ENCODE measurements around the gene FGG. TPM values are rescaled to one million over a fixed set of nuclear protein-coding genes. Genes with fewer than 3 reads are reported as not detected.
"Not testable (repeated sequence)": the region's sequence is repeated elsewhere in the genome, so short reads cannot be mapped to it uniquely, and the experiment has no call there.

The FGG gene
- total RNA-seq, 1 donor = not detected

- Histone ChIP-seq H3K36me3 (ENCODE audit: insufficient read depth, low read length) (no peaks in the 10 kb centered on the region), H3K27me3 (ENCODE audit: insufficient read depth, low read length) (peaks cover 3% of the 10 kb centered on the region), H4K20me1 (ENCODE audit: insufficient read depth, low read length) (no peaks in the 10 kb centered on the region), H3K9me3 (ENCODE audit: low read depth, low read length) (no peaks in the 10 kb centered on the region), H3K79me2 (ENCODE audit: insufficient read depth, low read length) (no peaks in the 10 kb centered on the region), H3K4me1 (ENCODE audit: insufficient read depth, low read length) (no peaks in the 10 kb centered on the region), H3K27ac (ENCODE audit: low read depth, low read length) (no peak overlapping the region), H3K4me3 (ENCODE audit: insufficient read depth, low read length) (no peak overlapping the region), H2AFZ (ENCODE audit: low read length) (no peak overlapping the region), H3K4me2 (ENCODE audit: insufficient read depth, low read length) (no peak overlapping the region)
- no peak for DNase-seq (ENCODE audit: insufficient read length, low spot score, missing footprints)
- TF ChIP-seq, protein P1, sequence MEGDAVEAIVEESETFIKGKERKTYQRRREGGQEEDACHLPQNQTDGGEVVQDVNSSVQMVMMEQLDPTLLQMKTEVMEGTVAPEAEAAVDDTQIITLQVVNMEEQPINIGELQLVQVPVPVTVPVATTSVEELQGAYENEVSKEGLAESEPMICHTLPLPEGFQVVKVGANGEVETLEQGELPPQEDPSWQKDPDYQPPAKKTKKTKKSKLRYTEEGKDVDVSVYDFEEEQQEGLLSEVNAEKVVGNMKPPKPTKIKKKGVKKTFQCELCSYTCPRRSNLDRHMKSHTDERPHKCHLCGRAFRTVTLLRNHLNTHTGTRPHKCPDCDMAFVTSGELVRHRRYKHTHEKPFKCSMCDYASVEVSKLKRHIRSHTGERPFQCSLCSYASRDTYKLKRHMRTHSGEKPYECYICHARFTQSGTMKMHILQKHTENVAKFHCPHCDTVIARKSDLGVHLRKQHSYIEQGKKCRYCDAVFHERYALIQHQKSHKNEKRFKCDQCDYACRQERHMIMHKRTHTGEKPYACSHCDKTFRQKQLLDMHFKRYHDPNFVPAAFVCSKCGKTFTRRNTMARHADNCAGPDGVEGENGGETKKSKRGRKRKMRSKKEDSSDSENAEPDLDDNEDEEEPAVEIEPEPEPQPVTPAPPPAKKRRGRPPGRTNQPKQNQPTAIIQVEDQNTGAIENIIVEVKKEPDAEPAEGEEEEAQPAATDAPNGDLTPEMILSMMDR (IDR thresholded peaks at IDR 0.05; ENCODE audit: extremely low read depth, low read depth, low read length) = no peak
Measured at GRCh38 chr4:154603033-154603943, 9.2 kb downstream of the FGG start.

DNA sequence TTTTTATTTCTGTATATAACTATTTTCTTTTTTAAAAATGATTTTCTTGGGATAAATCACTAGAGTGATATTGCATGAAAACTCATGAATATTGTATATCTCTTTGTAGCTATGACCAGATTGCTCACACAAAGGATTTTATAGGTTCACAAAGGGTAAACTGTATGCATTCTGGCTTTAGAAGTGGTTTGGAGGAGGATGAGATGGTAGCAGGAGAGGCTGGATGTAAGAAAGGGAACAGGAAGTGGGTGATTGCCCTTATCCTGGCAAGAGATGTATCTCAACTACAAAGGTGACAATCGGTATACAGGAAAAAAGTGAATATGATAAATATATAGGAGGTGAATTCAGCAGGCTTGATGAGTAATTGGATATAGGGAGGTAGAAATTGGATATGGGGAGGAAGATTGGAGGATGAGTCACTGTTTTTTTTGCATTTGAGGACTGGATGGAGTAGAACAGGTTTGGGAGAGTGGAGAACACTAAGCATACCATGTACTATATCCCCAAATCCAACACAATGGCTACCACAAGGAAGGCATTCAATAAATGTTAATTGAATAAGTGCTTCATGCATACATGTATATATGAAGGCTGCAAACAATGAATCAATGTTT is 9.9 kb downstream of the FGG start:
- DNase-seq (ENCODE audit: insufficient read length, low spot score, missing footprints) = no peak
- Histone ChIP-seq H3K36me3 (ENCODE audit: insufficient read depth, low read length) (no peaks in the 10 kb centered on the region), H4K20me1 (ENCODE audit: insufficient read depth, low read length) (no peaks in the 10 kb centered on the region), H3K9me3 (ENCODE audit: low read depth, low read length) (no peaks in the 10 kb centered on the region), H3K4me1 (ENCODE audit: insufficient read depth, low read length) (no peaks in the 10 kb centered on the region), H2AFZ (ENCODE audit: low read length) (no peak overlapping the region), H3K27me3 (ENCODE audit: insufficient read depth, low read length) (peaks cover 3% of the 10 kb centered on the region), H3K27ac (ENCODE audit: low read depth, low read length) (no peak overlapping the region), H3K79me2 (ENCODE audit: insufficient read depth, low read length) (no peaks in the 10 kb centered on the region), H3K4me3 (ENCODE audit: insufficient read depth, low read length) (no peak overlapping the region), H3K4me2 (ENCODE audit: insufficient read depth, low read length) (no peak overlapping the region)
- TF ChIP-seq, protein P1 (IDR thresholded peaks at IDR 0.05; ENCODE audit: extremely low read depth, low read depth, low read length) = no peak

DNA sequence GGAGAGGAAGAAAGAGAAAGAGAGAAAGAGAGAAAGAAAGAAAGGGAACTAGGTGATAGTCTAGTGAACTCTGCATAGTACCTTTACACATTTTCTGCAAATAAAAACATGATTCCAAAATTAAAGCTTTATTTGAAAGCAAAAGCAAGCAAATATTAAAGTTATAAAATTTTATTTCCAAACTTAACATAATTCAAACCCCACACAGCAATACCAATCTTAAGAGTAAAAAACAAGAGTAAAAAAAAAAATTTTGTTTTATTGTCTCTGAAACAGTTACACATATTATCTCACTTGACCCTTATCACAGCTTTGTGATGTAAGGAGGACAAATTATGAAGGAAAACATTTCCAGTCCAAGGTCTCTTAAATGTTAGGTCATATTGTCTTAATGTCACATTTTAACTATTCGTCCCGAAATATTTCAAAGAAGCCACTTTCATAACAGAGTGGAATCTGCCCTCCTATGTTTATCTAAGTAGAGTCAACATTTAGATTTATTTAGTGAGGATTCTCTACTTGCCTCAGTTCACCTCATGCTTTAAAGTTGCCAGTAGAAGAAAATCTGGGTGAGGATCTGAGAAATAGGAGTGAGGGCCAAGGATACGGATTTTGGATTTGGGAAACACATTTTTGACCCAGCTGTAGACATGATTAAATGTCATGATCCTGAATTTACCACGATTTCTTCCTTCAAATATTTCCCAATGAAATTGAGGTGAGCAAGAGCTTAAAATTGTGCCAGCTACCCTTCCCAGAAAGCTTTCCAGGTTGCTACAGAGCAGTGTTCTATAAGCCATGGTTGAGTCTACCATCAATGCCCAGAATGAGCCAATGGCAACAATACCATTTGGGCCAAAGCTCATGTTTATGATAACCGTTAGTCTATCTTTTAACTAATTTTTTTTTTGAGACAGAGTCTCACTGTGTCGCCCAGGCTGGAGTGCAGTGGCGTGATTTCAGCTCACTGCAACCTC is 14.4 kb downstream of the FGG start:
- Histone ChIP-seq H4K20me1 (ENCODE audit: insufficient read depth, low read length) (no peaks in the 10 kb centered on the region), H3K4me3 (ENCODE audit: insufficient read depth, low read length) (no peak overlapping the region), H3K4me1 (ENCODE audit: insufficient read depth, low read length) (no peaks in the 10 kb centered on the region), H3K79me2 (ENCODE audit: insufficient read depth, low read length) (no peaks in the 10 kb centered on the region), H3K27ac (ENCODE audit: low read depth, low read length) (no peak overlapping the region), H3K36me3 (ENCODE audit: insufficient read depth, low read length) (no peaks in the 10 kb centered on the region), H2AFZ (ENCODE audit: low read length) (no peak overlapping the region), H3K9me3 (ENCODE audit: low read depth, low read length) (no peaks in the 10 kb centered on the region), H3K4me2 (ENCODE audit: insufficient read depth, low read length) (no peak overlapping the region), H3K27me3 (ENCODE audit: insufficient read depth, low read length) (no peaks in the 10 kb centered on the region)
- peak; percentile 21 for DNase-seq (ENCODE audit: insufficient read length, low spot score, missing footprints)
- TF ChIP-seq, protein P1 (IDR thresholded peaks at IDR 0.05; ENCODE audit: extremely low read depth, low read depth, low read length) = no peak

DNA sequence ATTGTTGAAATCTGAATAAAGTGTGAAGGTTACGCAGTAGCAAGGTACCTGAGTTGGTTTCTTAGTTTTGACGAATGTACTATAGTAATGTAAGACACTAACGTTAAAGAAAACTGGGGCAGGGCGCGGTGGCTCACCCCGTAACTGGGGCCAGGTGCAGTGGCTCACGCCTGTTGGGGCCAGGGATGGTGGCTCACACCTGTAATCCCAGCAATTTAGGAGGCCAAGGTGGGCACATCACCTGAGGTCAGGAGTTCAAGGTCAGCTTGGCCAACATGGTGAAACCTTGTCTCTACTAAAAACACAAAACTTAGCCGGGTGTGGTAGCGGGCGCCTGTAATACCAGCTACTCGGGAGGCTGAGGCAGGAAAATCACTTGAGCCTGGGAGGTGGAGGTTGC is 15.2 kb downstream of the FGG start:
- not testable (repeated sequence) for H3K36me3 ChIP-seq (ENCODE audit: insufficient read depth, low read length); H3K4me3 ChIP-seq (ENCODE audit: insufficient read depth, low read length); H3K27ac ChIP-seq (ENCODE audit: low read depth, low read length); H3K9me3 ChIP-seq (ENCODE audit: low read depth, low read length); H3K4me2 ChIP-seq (ENCODE audit: insufficient read depth, low read length); H3K4me1 ChIP-seq (ENCODE audit: insufficient read depth, low read length); H3K79me2 ChIP-seq (ENCODE audit: insufficient read depth, low read length); H4K20me1 ChIP-seq (ENCODE audit: insufficient read depth, low read length); DNase-seq (ENCODE audit: insufficient read length, low spot score, missing footprints); H3K27me3 ChIP-seq (ENCODE audit: insufficient read depth, low read length); H2AFZ ChIP-seq (ENCODE audit: low read length)
